ENCODE data around the gene INTS11.
"Not testable (repeated sequence)": the region's sequence is repeated elsewhere in the genome, so short reads cannot be mapped to it uniquely, and the experiment has no call there.

Gene INTS11

DNA sequence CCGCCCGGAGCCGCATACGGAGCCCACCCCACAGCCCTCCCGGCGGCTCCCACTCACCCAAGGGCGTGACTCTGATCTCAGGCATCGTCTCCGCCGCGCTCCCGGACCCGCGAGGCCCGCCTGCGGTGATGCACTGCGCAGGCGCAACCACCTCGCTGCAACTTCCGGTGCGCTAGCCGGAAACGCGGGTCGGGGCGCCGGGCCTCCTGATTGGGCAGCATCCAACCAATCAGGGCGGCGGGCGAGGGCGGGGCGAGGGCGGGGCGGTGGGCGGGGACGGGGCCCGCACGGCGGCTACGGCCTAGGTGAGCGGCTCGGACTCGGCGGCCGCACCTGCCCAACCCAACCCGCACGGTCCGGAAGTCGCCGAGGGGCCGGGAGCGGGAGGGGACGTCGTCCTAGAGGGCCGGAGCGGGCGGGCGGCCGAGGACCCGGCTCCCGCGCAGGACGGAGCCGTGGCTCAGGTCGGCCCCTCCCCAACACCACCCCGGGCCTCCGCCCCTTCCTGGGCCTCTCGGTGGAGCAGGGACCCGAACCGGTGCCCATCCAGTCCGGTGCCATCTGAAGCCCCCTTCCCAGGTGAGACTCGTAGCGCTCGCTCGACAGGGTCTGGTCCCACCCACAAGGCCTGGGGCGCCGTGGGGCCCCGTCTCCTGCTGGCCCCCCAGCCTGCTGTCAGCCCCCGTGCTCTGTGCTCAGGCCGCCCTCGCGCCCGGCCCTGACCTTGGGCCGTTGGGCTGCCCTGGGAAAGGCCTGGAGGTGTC lies at the start of gene INTS11, which contains the start of gene CPTP:
Gene INTS11 (minus strand): TSS at position 137 of the 764 bp plus-strand sequence. CDS start 52 bp downstream, at position 85.
Gene CPTP (plus strand): TSS at position 279 of the 764 bp plus-strand sequence. CDS start 2,109 bp downstream, outside the sequence.
- DNase-seq (ENCODE audit: low read depth): peak; percentile 98
- peaks cover 10% of the 10 kb centered on the region for H3K36me3 ChIP-seq (ENCODE audit: control insufficient read depth, insufficient read depth, low read length, severe bottlenecking)
- H3K4me1 ChIP-seq (ENCODE audit: control insufficient read depth, insufficient read depth, low read length): peaks cover 27% of the 10 kb centered on the region
- H3K4me3 ChIP-seq (ENCODE audit: low read length): peak within 1 kb of the TSS; percentile 85
- H3K9ac ChIP-seq (ENCODE audit: low read length): peak within 1 kb of the TSS; percentile 93
- H3K27me3 ChIP-seq (replicated peaks; ENCODE audit: control insufficient read depth, insufficient read depth, low read length): no peaks in the 10 kb centered on the region
- no peaks in the 10 kb centered on the region for H3K9me3 ChIP-seq (ENCODE audit: control insufficient read depth, low read length)

DNA sequence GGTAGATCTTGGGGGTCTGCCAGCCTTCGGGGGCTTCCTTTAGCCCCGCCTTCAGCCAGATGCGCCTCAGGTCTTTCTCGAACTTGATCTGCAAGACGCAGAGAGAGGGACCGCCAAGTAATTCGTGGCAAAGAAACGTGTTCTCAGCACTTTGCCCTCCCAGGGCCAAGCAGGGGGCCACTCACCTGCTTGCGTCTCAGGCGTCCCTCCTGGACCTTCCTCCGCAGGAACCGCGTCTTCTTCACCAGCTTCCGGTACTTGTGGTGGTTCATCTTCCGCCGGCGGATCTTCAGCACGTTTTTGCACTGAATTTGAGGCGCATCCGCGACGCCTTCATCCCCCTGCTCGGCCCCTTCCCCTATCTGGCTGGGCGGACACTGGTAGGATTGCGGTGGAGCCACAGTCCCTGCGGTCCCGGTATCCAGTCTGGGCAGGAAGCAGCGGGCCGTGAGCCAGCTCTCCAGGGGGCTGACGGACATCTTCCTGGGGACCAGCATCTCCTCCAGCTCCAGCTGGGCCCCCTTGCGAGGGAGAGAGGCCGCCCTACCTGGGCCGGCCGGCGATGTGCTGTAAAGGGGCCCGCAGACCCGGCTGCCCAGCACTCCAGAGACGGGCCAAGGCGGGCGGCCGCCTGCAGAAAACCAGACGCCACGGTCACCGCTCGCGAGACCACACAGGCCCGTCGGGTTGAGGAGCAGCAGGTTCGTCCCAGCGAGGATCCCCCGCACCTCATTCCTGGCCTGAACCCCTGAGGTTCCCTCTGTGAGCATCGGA lies 49.5 kb upstream of the INTS11 start:
- Histone ChIP-seq H3K4me1 (ENCODE audit: control insufficient read depth, insufficient read depth, low read length) (peaks cover 41% of the 10 kb centered on the region), H3K36me3 (ENCODE audit: control insufficient read depth, insufficient read depth, low read length, severe bottlenecking) (peaks cover 12% of the 10 kb centered on the region), H3K9ac (ENCODE audit: low read length) (peak overlapping the region; percentile 99), H3K9me3 (ENCODE audit: control insufficient read depth, low read length) (no peaks in the 10 kb centered on the region), H3K27me3 (replicated peaks; ENCODE audit: control insufficient read depth, insufficient read depth, low read length) (no peaks in the 10 kb centered on the region), H3K4me3 (ENCODE audit: low read length) (peak overlapping the region; percentile 91)
- DNase-seq (ENCODE audit: low read depth): no peak

DNA sequence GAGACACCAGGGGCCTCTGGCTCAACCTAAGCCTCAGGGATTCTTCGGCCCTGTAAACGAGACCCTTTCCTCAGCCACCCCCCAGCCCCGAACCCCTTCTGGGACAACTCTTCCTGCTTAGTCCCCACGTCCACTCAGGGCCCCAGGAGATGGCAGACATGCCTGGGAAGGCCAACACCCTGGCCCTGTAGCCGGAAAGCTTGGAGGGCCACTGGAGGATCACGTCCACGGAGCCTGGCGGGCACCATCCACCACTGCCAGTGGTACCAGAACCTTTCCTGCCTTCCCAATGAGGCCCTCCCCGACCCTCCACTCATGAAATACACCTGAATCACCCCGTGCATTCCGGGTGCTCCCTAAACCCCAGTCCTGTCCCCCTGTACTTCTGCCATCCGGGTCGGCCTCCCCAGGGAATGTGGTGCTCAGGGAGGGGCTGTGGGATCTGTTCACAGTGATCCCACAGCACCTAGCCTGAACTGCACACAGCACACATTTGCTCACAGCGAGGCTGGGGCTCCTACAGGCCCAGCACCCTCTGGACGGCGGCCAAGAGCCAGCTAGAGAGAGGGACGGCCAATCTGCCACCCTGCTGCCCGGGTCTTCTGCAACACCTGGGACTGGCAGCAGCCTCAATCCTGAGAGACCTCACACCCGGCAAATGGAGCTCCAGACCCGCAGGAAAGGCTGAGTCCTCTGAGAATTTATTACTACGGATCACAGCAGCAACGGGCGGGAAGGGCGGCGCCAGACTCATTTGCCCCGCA lies 48.8 kb upstream of the INTS11 start:
- Histone ChIP-seq H3K9me3 (ENCODE audit: control insufficient read depth, low read length) (no peaks in the 10 kb centered on the region), H3K4me3 (ENCODE audit: low read length) (peak overlapping the region; percentile 91), H3K36me3 (ENCODE audit: control insufficient read depth, insufficient read depth, low read length, severe bottlenecking) (peaks cover 12% of the 10 kb centered on the region), H3K4me1 (ENCODE audit: control insufficient read depth, insufficient read depth, low read length) (peaks cover 41% of the 10 kb centered on the region), H3K9ac (ENCODE audit: low read length) (peak overlapping the region; percentile 99), H3K27me3 (replicated peaks; ENCODE audit: control insufficient read depth, insufficient read depth, low read length) (no peaks in the 10 kb centered on the region)
- DNase-seq (ENCODE audit: low read depth): no peak

DNA sequence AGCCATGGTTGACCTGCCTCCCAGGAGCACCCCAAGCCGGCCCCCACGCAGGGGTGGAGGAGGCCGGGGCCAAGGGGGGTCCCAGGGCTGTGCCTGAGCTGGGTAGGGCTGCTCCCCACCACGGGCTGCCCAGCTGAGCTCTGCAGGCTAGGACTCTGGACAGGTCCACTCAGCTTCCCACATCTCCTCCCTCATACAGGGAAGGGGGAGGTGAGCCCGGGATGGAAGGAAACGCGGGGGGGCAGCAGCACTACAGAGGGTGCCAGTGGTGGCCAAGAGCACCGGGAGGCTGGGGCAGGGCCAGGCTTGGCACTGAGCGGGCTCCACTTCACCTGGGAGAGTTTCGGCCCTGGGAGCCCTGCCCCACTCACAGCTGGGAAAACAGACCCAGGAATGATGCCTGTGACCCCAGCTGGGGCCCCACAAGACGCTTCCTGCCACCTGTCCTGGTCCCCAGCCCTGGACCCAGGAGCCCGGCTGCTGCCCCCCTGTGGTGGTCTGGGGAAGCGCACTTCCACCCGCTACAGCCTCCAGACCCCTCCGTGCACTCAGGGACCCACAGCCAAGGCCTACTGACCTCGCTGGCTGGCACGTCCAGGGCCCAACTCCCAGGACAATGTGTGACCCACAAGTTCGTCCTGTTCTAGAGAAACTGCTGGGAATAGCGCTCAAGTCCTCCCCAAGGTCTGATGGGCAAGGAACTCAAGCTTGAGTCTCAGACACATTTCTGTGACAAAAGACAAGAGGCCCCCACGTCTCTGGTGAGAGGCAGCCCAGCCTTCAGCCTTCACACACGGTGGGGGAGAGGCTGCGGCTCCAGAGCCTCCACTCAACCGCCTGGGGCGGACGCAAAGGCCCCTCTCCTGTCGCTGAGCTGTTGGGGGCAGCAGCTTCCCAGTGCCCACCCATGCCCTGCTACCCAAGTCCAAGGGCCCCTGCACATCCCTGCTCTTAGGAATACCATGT lies 47.6 kb upstream of the INTS11 start:
- Histone ChIP-seq H3K36me3 (ENCODE audit: control insufficient read depth, insufficient read depth, low read length, severe bottlenecking) (peaks cover 12% of the 10 kb centered on the region), H3K27me3 (replicated peaks; ENCODE audit: control insufficient read depth, insufficient read depth, low read length) (no peaks in the 10 kb centered on the region), H3K4me3 (ENCODE audit: low read length) (no peak overlapping the region), H3K9ac (ENCODE audit: low read length) (no peak overlapping the region), H3K4me1 (ENCODE audit: control insufficient read depth, insufficient read depth, low read length) (peaks cover 41% of the 10 kb centered on the region), H3K9me3 (ENCODE audit: control insufficient read depth, low read length) (no peaks in the 10 kb centered on the region)
- peak; percentile 82 for DNase-seq (ENCODE audit: low read depth)

DNA sequence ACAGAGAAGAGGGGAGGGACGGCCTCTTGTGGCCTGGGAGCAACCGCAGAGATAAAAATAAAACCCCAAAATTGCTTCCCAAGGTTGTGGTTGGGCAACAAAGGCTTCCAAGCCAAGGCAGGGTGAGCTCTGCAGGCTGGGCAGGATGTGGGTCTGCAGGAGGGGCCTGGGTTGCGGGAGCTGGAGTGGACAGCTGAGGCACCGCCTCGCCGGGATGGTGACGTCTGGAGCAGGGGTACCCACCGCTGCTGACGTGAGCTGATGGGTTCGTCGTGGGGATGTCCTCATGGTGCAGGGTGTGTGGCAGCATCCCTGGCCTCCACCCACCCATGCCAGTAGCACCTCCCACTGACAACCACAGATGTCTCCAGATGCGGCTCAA lies 46.9 kb upstream of the INTS11 start:
- H3K36me3 ChIP-seq (ENCODE audit: control insufficient read depth, insufficient read depth, low read length, severe bottlenecking): peaks cover 12% of the 10 kb centered on the region
- H3K9ac ChIP-seq (ENCODE audit: low read length): no peak overlapping the region
- H3K9me3 ChIP-seq (ENCODE audit: control insufficient read depth, low read length): no peaks in the 10 kb centered on the region
- H3K27me3 ChIP-seq (replicated peaks; ENCODE audit: control insufficient read depth, insufficient read depth, low read length): no peaks in the 10 kb centered on the region
- DNase-seq (ENCODE audit: low read depth): no peak
- peaks cover 38% of the 10 kb centered on the region for H3K4me1 ChIP-seq (ENCODE audit: control insufficient read depth, insufficient read depth, low read length)
- H3K4me3 ChIP-seq (ENCODE audit: low read length): no peak overlapping the region

DNA sequence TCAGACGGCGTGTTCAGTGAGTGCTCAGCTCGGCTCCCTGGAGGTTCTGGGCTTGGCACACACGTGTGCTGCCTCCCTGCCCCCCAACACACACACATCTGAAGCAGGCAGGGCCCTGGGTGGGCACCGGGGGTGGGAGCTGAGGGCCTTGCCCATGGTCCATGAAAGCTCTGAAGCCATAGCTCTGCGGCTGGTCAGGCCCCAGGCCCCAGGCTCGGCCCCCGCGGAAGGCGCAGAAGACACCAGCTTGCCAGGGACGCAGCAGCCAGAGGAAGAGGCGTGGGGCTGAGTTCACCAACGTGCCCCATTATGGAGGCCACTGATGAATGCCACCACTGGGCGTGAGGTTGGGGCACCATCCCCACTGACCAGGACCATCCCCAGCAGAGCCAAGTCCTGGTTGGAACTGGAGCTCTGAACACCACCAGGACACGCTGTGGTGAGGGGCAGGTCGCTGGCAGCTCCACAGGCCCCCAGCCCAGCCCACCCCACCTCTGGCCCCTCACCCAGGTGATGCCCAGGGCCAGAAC lies 46.4 kb upstream of the INTS11 start:
- no peak for DNase-seq (ENCODE audit: low read depth)
- H3K4me3 ChIP-seq (ENCODE audit: low read length): no peak overlapping the region
- H3K4me1 ChIP-seq (ENCODE audit: control insufficient read depth, insufficient read depth, low read length): peaks cover 33% of the 10 kb centered on the region
- peak overlapping the region; percentile 60 for H3K9ac ChIP-seq (ENCODE audit: low read length)
- H3K9me3 ChIP-seq (ENCODE audit: control insufficient read depth, low read length): no peaks in the 10 kb centered on the region
- H3K27me3 ChIP-seq (replicated peaks; ENCODE audit: control insufficient read depth, insufficient read depth, low read length): no peaks in the 10 kb centered on the region
- peaks cover 12% of the 10 kb centered on the region for H3K36me3 ChIP-seq (ENCODE audit: control insufficient read depth, insufficient read depth, low read length, severe bottlenecking)

DNA sequence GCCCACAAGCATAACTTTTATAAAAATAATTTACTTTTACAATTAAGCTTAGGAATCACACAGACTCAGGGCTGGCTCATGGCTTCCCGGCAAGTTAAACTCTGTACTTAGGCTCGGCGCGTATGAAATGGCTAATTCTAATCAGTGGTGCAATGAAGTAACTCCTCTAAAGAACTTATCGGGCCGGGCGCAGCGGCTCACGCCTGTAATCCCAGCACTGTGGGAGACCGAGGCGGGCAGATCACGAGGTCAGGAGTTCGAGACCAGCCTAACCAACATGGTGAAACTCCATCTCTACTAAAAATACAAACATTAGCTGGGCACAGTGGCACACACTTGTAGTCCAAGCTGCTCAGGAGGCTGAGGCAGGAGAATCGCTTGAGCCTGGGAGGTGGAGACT lies 45.6 kb upstream of the INTS11 start:
- DNase-seq (ENCODE audit: low read depth); H3K27me3 ChIP-seq (replicated peaks; ENCODE audit: control insufficient read depth, insufficient read depth, low read length); H3K9me3 ChIP-seq (ENCODE audit: control insufficient read depth, low read length); H3K4me3 ChIP-seq (ENCODE audit: low read length); H3K9ac ChIP-seq (ENCODE audit: low read length): not testable (repeated sequence)
- Histone ChIP-seq H3K4me1 (ENCODE audit: control insufficient read depth, insufficient read depth, low read length) (peaks cover 33% of the 10 kb centered on the region), H3K36me3 (ENCODE audit: control insufficient read depth, insufficient read depth, low read length, severe bottlenecking) (peaks cover 12% of the 10 kb centered on the region)

DNA sequence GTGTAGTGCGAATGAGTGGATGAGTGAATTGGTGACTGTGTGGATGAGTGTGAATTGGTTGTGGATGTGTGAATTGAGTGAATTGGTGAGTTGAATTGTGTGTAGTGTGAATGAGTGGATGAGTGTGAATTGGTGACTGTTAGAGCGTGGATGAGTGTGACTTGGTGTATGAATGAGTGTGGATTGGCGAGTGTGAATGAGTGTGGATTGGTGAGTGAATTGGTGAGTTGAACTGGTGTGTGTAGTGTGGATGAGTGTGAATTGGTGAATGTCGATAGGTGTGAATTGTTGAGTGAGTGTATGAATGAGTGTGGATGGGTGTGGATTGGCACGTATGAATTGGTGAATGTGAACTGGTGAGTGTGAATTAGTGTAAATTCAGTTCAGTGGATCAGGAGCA lies 42.9 kb upstream of the INTS11 start:
- H3K4me1 ChIP-seq (ENCODE audit: control insufficient read depth, insufficient read depth, low read length): peaks cover 19% of the 10 kb centered on the region
- no peak overlapping the region for H3K9ac ChIP-seq (ENCODE audit: low read length)
- H3K9me3 ChIP-seq (ENCODE audit: control insufficient read depth, low read length): no peaks in the 10 kb centered on the region
- DNase-seq (ENCODE audit: low read depth): no peak
- no peak overlapping the region for H3K4me3 ChIP-seq (ENCODE audit: low read length)
- no peaks in the 10 kb centered on the region for H3K36me3 ChIP-seq (ENCODE audit: control insufficient read depth, insufficient read depth, low read length, severe bottlenecking)
- H3K27me3 ChIP-seq (replicated peaks; ENCODE audit: control insufficient read depth, insufficient read depth, low read length): no peaks in the 10 kb centered on the region

DNA sequence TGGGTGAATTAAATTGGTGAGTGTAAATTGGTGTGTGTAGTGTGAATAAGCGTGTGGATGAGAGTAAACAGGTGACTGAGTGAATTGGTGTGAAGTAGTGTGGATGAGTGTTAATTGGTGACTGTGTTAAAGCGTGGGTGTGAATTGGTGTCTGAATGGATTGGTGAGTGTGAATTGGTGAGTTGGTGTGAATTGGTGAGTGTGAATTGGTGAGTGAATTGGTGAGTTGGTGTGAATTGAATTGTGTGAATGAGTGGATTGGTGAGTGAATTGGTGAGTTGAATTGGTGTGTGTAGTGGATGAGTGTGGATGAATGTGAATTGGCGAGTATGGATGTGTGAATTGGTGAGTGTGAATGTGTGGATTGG lies 42.2 kb upstream of the INTS11 start:
- peaks cover 19% of the 10 kb centered on the region for H3K4me1 ChIP-seq (ENCODE audit: control insufficient read depth, insufficient read depth, low read length)
- H3K36me3 ChIP-seq (ENCODE audit: control insufficient read depth, insufficient read depth, low read length, severe bottlenecking): no peaks in the 10 kb centered on the region
- no peak overlapping the region for H3K4me3 ChIP-seq (ENCODE audit: low read length)
- no peak overlapping the region for H3K9ac ChIP-seq (ENCODE audit: low read length)
- H3K27me3 ChIP-seq (replicated peaks; ENCODE audit: control insufficient read depth, insufficient read depth, low read length): no peaks in the 10 kb centered on the region
- no peak for DNase-seq (ENCODE audit: low read depth)
- no peaks in the 10 kb centered on the region for H3K9me3 ChIP-seq (ENCODE audit: control insufficient read depth, low read length)
